Thymus (tissue), 11 donors: Measurements from ENCODE around the gene FAM241A. TPM values are rescaled to one million over a fixed set of nuclear protein-coding genes. Genes with fewer than 3 reads are reported as not detected.

ENCODE experiments used
- DNase-seq, 9 donors: peaks; one replicate each; pipeline ENCODE4 v3.0.0-alpha.2; 2013; ENCODE audit warnings: low spot score in 9 of 9, low read depth in 6 of 9, missing footprints in 1 of 9
- H3K27ac ChIP-seq, 2 donors: one replicate each; pipeline ENCODE4 v1.5.1; 2013; ENCODE audit warnings: control low read depth in 1 of 2, low read depth in 1 of 2, low read length in 1 of 2, mild to moderate bottlenecking in 1 of 2, moderate library complexity in 1 of 2
- H3K27me3 ChIP-seq, 2 donors: one replicate each; pipeline ENCODE4 v1.5.1; 2013; ENCODE audit warnings: low read length in 1 of 2; ENCODE audit not compliant: control insufficient read depth in 2 of 2, insufficient read depth in 1 of 2
- H3K36me3 ChIP-seq, 2 donors: one replicate each; pipeline ENCODE4 v1.5.1; 2013; ENCODE audit warnings: low read length in 1 of 2, mild to moderate bottlenecking in 1 of 2, moderate library complexity in 1 of 2; ENCODE audit not compliant: control insufficient read depth in 2 of 2, insufficient read depth in 2 of 2
- H3K4me1 ChIP-seq, 2 donors: one replicate each; pipeline ENCODE4 v1.5.1; 2013; ENCODE audit warnings: low read length in 2 of 2; ENCODE audit not compliant: control insufficient read depth in 2 of 2, insufficient read depth in 2 of 2
- H3K4me3 ChIP-seq, 2 donors: one replicate each; pipeline ENCODE4 v1.5.1; 2013; ENCODE audit warnings: low read length in 2 of 2, control low read depth in 1 of 2, mild to moderate bottlenecking in 1 of 2
- H3K9me3 ChIP-seq, 2 donors: one replicate each; pipeline ENCODE4 v1.5.1; 2013; ENCODE audit warnings: low read length in 1 of 2, mild to moderate bottlenecking in 1 of 2; ENCODE audit not compliant: control insufficient read depth in 2 of 2, insufficient read depth in 1 of 2
- WGBS: extraction: QIAGEN DNeasy Blood & Tissue Kit; methylation state at CpG from one replicate; pipeline ENCODE4 v1.1.7; 2013; 5-methylcytosine and 5-hydroxymethylcytosine counted together
- polyA plus RNA-seq: library from polyadenylated mRNA; stranded (reverse); fragments of 200-250 nt; gene quantifications from one replicate; pipeline ENCODE4 v1.2.3, GENCODE V29; 2013
- total RNA-seq: library from RNA; stranded (reverse); fragments of 120-200 nt; gene quantifications from one replicate; pipeline ENCODE4 v1.2.4, GENCODE V29; 2013
- donor health status: healthy.

FAM241A gene
- total and polyA plus RNA-seq, 2 donors: 2.2 to 3.8 TPM

- Histone ChIP-seq H3K9me3 (no peaks in the 10 kb centered on the region), H3K4me3 (no peak overlapping the region), H3K27ac (no peak overlapping the region), H3K4me1 (no peaks in the 10 kb centered on the region), H3K36me3 (no peaks in the 10 kb centered on the region), H3K27me3 (no peaks in the 10 kb centered on the region)
- no peak for DNase-seq
- WGBS: 91% methylated on average over 2 of the region's 2 CpGs
Observed at GRCh38 chr4:112127048-112127637, 18.1 kb upstream of the FAM241A start.

DNA sequence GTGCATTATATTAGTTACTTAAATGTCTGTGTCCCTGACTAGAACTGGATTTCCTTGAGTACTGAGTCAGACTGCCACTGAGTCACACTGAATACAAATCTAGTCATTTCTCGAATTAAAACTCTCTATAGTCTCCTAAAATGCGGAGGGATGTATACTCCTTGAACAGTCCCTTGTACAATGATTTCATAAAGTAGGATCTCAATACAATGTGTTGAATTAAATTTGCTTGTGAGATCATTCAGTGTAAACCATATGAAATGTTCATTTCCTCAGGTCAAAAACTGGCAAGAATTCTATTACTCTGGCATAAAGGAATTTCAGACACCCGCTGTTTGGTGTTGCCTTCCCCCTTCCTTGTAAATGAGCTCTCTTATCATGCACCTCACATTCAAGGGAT lies 17.5 kb upstream of the FAM241A start:
- Histone ChIP-seq H3K4me1 (no peaks in the 10 kb centered on the region), H3K4me3 (no peak overlapping the region), H3K9me3 (no peaks in the 10 kb centered on the region), H3K27ac (no peak overlapping the region), H3K36me3 (no peaks in the 10 kb centered on the region), H3K27me3 (no peaks in the 10 kb centered on the region)
- DNase-seq: no peak
- 96% methylated on average over 3 of the region's 3 CpGs for WGBS

DNA sequence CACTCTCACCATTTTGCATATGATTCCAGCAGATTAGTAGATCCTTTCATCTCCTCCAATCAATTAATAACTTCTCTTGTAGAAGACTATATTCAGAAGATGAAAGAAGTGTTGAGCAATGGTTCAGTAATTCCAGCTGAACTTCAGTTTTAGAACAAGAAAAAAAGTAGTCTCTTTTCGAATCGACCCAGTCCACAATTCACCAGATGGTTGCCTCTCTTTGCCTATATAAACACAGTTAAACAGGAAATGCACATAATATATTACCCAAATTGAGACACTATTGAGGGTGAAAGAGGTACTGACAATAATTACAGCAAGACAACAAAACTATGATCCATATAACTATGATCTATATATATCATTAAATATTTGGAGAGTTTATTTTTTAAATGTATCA lies 16.8 kb upstream of the FAM241A start:
- H3K9me3 ChIP-seq: no peaks in the 10 kb centered on the region
- no peak overlapping the region for H3K27ac ChIP-seq
- H3K4me3 ChIP-seq: no peak overlapping the region
- 82% methylated on average over 2 of the region's 2 CpGs for WGBS
- DNase-seq: no peak
- H3K36me3 ChIP-seq: no peaks in the 10 kb centered on the region
- H3K27me3 ChIP-seq: no peaks in the 10 kb centered on the region
- H3K4me1 ChIP-seq: no peaks in the 10 kb centered on the region

DNA sequence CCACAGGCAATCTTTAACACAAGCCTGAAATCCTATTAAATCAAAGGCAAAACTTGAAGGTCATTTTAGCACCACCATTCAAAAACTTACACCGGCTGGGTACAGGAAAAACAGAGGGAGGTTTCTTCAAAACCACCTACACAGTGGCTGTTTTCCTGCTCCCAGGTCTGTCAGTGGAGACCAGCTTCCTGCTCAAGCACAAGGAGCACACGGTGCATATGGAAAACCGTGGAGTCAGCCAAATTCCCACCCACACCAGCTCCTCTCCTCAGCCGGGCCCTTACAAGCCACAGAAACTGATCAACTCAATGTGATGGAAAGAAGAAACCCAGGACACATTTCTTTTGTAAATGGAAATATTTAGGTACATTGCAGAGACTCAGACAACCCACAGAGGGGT lies 14.3 kb upstream of the FAM241A start:
- no peak for DNase-seq
- WGBS: 74% methylated on average over 4 of the region's 4 CpGs
- Histone ChIP-seq H3K27me3 (no peaks in the 10 kb centered on the region), H3K9me3 (no peaks in the 10 kb centered on the region), H3K4me3 (no peak overlapping the region), H3K27ac (no peak overlapping the region), H3K36me3 (no peaks in the 10 kb centered on the region), H3K4me1 (no peaks in the 10 kb centered on the region)

- no peak overlapping the region for H3K27ac ChIP-seq
- H3K4me1 ChIP-seq: no peaks in the 10 kb centered on the region
- no peak for DNase-seq
- no peaks in the 10 kb centered on the region for H3K36me3 ChIP-seq
- no peaks in the 10 kb centered on the region for H3K9me3 ChIP-seq
- H3K4me3 ChIP-seq: no peak overlapping the region
- whole genome bisulfite sequencing: 93% methylated on average over 5 of the region's 5 CpGs
- H3K27me3 ChIP-seq: no peaks in the 10 kb centered on the region
Observed at GRCh38 chr4:112136551-112136950, 8.7 kb upstream of the FAM241A start.

GRCh38 chr4:112138538-112138937 lies 6.7 kb upstream of the FAM241A start:
- H3K4me3 ChIP-seq: no peak overlapping the region
- DNase-seq: no peak
- H3K27ac ChIP-seq: no peak overlapping the region
- H3K4me1 ChIP-seq: no peaks in the 10 kb centered on the region
- no peaks in the 10 kb centered on the region for H3K9me3 ChIP-seq
- H3K27me3 ChIP-seq: no peaks in the 10 kb centered on the region
- H3K36me3 ChIP-seq: no peaks in the 10 kb centered on the region

DNA sequence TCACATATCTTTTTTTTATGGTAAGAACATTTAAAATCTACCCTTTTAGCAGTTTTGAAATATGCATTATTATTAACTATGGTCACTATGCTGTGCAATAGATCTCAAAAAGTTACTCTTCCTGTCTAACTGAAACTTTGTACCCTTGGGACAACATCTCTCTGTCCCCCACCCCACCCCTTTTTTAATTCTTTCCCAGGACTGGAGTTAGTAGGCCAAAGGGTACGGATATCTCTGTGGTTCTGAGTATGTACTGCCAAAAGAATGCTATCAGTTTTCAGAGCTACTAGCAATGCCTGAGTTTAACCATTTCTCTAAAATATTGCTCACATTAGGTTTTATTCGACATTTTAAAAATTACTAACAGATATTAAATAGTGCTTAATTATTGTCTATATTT lies 4.7 kb upstream of the FAM241A start:
- Histone ChIP-seq H3K9me3 (no peaks in the 10 kb centered on the region), H3K4me1 (peaks cover 0 to 3% of the 10 kb centered on the region in 2 donors), H3K36me3 (no peaks in the 10 kb centered on the region), H3K27ac (no peak overlapping the region), H3K4me3 (no peak overlapping the region), H3K27me3 (no peaks in the 10 kb centered on the region)
- no peak for DNase-seq
- 96% methylated on average over 2 of the region's 2 CpGs for WGBS

DNA sequence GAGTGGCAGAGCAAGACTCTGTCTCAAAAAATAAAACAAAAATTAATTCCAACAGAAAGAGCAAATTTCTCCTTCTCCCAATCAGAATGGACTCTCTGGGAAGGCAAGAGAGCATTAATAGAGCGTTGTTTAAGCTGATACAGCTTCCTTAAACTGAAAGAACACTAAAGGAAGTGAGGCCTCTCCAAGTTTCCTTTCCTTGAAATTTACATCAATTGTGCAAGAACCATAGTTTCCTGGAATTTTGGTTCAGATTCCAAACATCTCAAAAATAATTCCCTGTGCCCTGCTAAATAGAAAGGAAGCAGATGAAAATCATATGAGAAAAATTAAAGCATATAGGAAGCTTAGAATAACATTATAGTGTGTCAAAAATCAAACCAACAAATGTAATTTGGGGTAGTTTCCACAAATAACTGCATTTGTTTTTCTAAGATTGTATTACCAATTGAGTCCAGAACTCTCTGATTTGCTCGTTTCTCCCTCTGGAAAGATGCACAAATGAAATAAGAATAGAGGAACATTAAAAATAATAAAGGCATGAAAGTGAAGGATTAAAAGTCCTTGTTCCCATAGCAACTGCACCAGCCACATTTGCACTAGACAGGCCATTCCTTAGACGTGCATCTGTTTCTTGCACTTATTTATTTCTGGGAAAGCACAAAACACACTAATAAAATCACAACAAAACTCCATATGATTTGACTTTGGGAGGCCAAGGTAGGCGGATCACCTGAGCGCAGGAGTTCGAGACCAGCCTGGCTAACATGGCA lies 3.7 kb upstream of the FAM241A start:
- peaks cover 0 to 3% of the 10 kb centered on the region in 2 donors for H3K4me1 ChIP-seq
- 86% methylated on average over 6 of the region's 6 CpGs for whole genome bisulfite sequencing
- H3K36me3 ChIP-seq: no peaks in the 10 kb centered on the region
- H3K4me3 ChIP-seq: no peak overlapping the region
- H3K27ac ChIP-seq: no peak overlapping the region
- no peaks in the 10 kb centered on the region for H3K9me3 ChIP-seq
- no peak for DNase-seq
- peaks cover 0 to 3% of the 10 kb centered on the region in 2 donors for H3K27me3 ChIP-seq

DNA sequence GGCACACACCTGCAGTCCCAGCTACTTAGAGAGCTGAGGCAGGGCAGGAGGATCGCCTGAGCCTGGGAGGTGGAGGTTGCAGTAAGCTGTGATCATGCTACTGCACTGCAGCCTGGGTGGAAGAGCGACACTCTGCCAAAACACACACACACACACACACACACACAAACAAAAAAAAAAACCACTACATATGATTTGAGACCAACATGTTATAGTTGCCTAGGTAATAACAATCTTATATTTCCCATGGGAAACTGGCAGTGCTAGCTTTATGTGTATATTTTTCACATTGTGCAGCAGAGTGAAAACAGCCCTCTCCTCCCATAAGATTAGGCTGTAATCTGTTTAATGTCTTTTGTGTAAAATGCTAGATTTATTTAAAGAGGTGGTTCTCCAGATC lies 3.1 kb upstream of the FAM241A start:
- H3K9me3 ChIP-seq: no peaks in the 10 kb centered on the region
- DNase-seq: no peak
- H3K4me3 ChIP-seq: no peak overlapping the region
- peaks cover 0 to 3% of the 10 kb centered on the region in 2 donors for H3K4me1 ChIP-seq
- WGBS: 97% methylated on average over 2 of the region's 2 CpGs
- peaks cover 0 to 3% of the 10 kb centered on the region in 2 donors for H3K27me3 ChIP-seq
- H3K36me3 ChIP-seq: no peaks in the 10 kb centered on the region
- H3K27ac ChIP-seq: no peak overlapping the region
